ENCODE data around the gene SRSF12. TPM values are rescaled to one million over a fixed set of nuclear protein-coding genes. Genes with fewer than 3 reads are reported as not detected.
A peak's percentile ranks its signal among the peaks of the same experiment; 100 is the strongest.

SRSF12 gene
- total RNA-seq, 1 donor from 2014 or later: 2.6 TPM

GRCh38 chr6:89085409-89086205 is 32.3 kb downstream of the SRSF12 start:
- H3K9ac ChIP-seq (ENCODE audit: low read depth in 1 of 3, low read length in 3 of 3): no peak overlapping the region
- no peak overlapping the region for H3K4me3 ChIP-seq (ENCODE audit: low read length in 3 of 3)
- peak overlapping the region; percentile 45 for H3K27ac ChIP-seq (ENCODE audit: low read depth, low read length)
- H3K36me3 ChIP-seq (ENCODE audit: control insufficient read depth in 3 of 3, insufficient read depth in 3 of 3, low read length in 3 of 3): peaks cover 10 to 29% (median 29%) of the 10 kb centered on the region in 3 donors
- H3K9me3 ChIP-seq (ENCODE audit: control insufficient read depth in 3 of 3, low read length in 3 of 3): no peaks in the 10 kb centered on the region
- H3K4me1 ChIP-seq (ENCODE audit: control insufficient read depth in 3 of 3, insufficient read depth in 3 of 3, low read length in 3 of 3): peaks cover 14 to 34% (median 26%) of the 10 kb centered on the region in 3 donors
- H3K27me3 ChIP-seq (ENCODE audit: control insufficient read depth in 3 of 3, insufficient read depth in 3 of 3, low read length in 3 of 3): no peaks in the 10 kb centered on the region

GRCh38 chr6:89084954-89085353 is 32.9 kb downstream of the SRSF12 start:
- H3K4me3 ChIP-seq (ENCODE audit: low read length in 3 of 3): no peak overlapping the region
- H3K4me1 ChIP-seq (ENCODE audit: control insufficient read depth in 3 of 3, insufficient read depth in 3 of 3, low read length in 3 of 3): peaks cover 14 to 34% (median 26%) of the 10 kb centered on the region in 3 donors
- no peaks in the 10 kb centered on the region for H3K9me3 ChIP-seq (ENCODE audit: control insufficient read depth in 3 of 3, low read length in 3 of 3)
- H3K9ac ChIP-seq (ENCODE audit: low read depth in 1 of 3, low read length in 3 of 3): no peak overlapping the region
- no peaks in the 10 kb centered on the region for H3K27me3 ChIP-seq (ENCODE audit: control insufficient read depth in 3 of 3, insufficient read depth in 3 of 3, low read length in 3 of 3)
- peak overlapping the region; percentile 45 for H3K27ac ChIP-seq (ENCODE audit: low read depth, low read length)
- peaks cover 10 to 29% (median 29%) of the 10 kb centered on the region in 3 donors for H3K36me3 ChIP-seq (ENCODE audit: control insufficient read depth in 3 of 3, insufficient read depth in 3 of 3, low read length in 3 of 3)

GRCh38 chr6:89084542-89084941 is 33.3 kb downstream of the SRSF12 start:
- Histone ChIP-seq H3K9me3 (ENCODE audit: control insufficient read depth in 3 of 3, low read length in 3 of 3) (no peaks in the 10 kb centered on the region), H3K4me3 (ENCODE audit: low read length in 3 of 3) (peak overlapping the region in 1 of 3 donors; percentile 17), H3K4me1 (ENCODE audit: control insufficient read depth in 3 of 3, insufficient read depth in 3 of 3, low read length in 3 of 3) (peaks cover 14 to 34% (median 26%) of the 10 kb centered on the region in 3 donors), H3K9ac (ENCODE audit: low read depth in 1 of 3, low read length in 3 of 3) (no peak overlapping the region), H3K36me3 (ENCODE audit: control insufficient read depth in 3 of 3, insufficient read depth in 3 of 3, low read length in 3 of 3) (peaks cover 10 to 29% (median 29%) of the 10 kb centered on the region in 3 donors), H3K27me3 (ENCODE audit: control insufficient read depth in 3 of 3, insufficient read depth in 3 of 3, low read length in 3 of 3) (no peaks in the 10 kb centered on the region), H3K27ac (ENCODE audit: low read depth, low read length) (peak overlapping the region; percentile 45)

DNA sequence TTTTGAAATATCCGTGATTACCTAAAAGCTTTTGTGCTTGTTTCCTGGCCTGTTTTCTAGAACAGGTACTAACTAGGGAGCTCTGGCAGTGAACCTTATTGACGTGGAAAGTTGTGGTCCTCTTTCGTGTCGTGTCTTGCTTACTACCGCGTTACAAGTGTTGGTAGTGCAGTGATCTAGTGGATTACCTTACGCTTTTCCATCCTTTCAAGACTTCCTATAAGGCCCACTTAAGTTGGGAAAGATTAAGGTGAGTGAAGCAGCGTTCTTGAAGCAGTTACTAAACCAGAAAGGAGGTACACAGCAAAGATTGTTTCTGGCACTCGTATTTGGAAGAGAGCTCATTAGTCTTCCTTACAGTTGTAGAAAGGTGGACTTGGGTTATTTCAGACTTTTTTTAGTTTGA is 35.4 kb downstream of the SRSF12 start:
- Histone ChIP-seq H3K4me1 (ENCODE audit: control insufficient read depth in 3 of 3, insufficient read depth in 3 of 3, low read length in 3 of 3) (peaks cover 17 to 34% (median 26%) of the 10 kb centered on the region in 3 donors), H3K27ac (ENCODE audit: low read depth, low read length) (peak overlapping the region; percentile 100), H3K36me3 (ENCODE audit: control insufficient read depth in 3 of 3, insufficient read depth in 3 of 3, low read length in 3 of 3) (peaks cover 10 to 29% (median 29%) of the 10 kb centered on the region in 3 donors), H3K9me3 (ENCODE audit: control insufficient read depth in 3 of 3, low read length in 3 of 3) (no peaks in the 10 kb centered on the region), H3K27me3 (ENCODE audit: control insufficient read depth in 3 of 3, insufficient read depth in 3 of 3, low read length in 3 of 3) (no peaks in the 10 kb centered on the region), H3K4me3 (ENCODE audit: low read length in 3 of 3) (peak overlapping the region; percentile 73 to 94 (median 91)), H3K9ac (ENCODE audit: low read depth in 1 of 3, low read length in 3 of 3) (peak overlapping the region; percentile 76 to 94 (median 86))

- peak overlapping the region; percentile 96 to 98 (median 96) for H3K4me3 ChIP-seq (ENCODE audit: low read length in 3 of 3)
- H3K9ac ChIP-seq (ENCODE audit: low read depth in 1 of 3, low read length in 3 of 3): peak overlapping the region; percentile 100
- peaks cover 17 to 34% (median 26%) of the 10 kb centered on the region in 3 donors for H3K4me1 ChIP-seq (ENCODE audit: control insufficient read depth in 3 of 3, insufficient read depth in 3 of 3, low read length in 3 of 3)
- no peaks in the 10 kb centered on the region for H3K27me3 ChIP-seq (ENCODE audit: control insufficient read depth in 3 of 3, insufficient read depth in 3 of 3, low read length in 3 of 3)
- H3K9me3 ChIP-seq (ENCODE audit: control insufficient read depth in 3 of 3, low read length in 3 of 3): no peaks in the 10 kb centered on the region
- peak overlapping the region; percentile 100 for H3K27ac ChIP-seq (ENCODE audit: low read depth, low read length)
- H3K36me3 ChIP-seq (ENCODE audit: control insufficient read depth in 3 of 3, insufficient read depth in 3 of 3, low read length in 3 of 3): peaks cover 10 to 29% (median 29%) of the 10 kb centered on the region in 3 donors
These were observed 36.2 kb downstream of the SRSF12 start for GRCh38 chr6:89081423-89082322.

- Histone ChIP-seq H3K4me1 (ENCODE audit: control insufficient read depth in 3 of 3, insufficient read depth in 3 of 3, low read length in 3 of 3) (peaks cover 17 to 34% (median 26%) of the 10 kb centered on the region in 3 donors), H3K4me3 (ENCODE audit: low read length in 3 of 3) (peak overlapping the region; percentile 96 to 98 (median 96)), H3K27me3 (ENCODE audit: control insufficient read depth in 3 of 3, insufficient read depth in 3 of 3, low read length in 3 of 3) (no peaks in the 10 kb centered on the region), H3K27ac (ENCODE audit: low read depth, low read length) (peak overlapping the region; percentile 100), H3K9ac (ENCODE audit: low read depth in 1 of 3, low read length in 3 of 3) (peak overlapping the region; percentile 100), H3K9me3 (ENCODE audit: control insufficient read depth in 3 of 3, low read length in 3 of 3) (no peaks in the 10 kb centered on the region), H3K36me3 (ENCODE audit: control insufficient read depth in 3 of 3, insufficient read depth in 3 of 3, low read length in 3 of 3) (peaks cover 10 to 29% (median 29%) of the 10 kb centered on the region in 3 donors)
These were observed 36.8 kb downstream of the SRSF12 start for GRCh38 chr6:89081129-89081422.

GRCh38 chr6:89080281-89081128 is 37.4 kb downstream of the SRSF12 start, which contains the start of gene PNRC1:
Gene PNRC1, plus strand, starts transcription at chr6:89080751. Its CDS starts 144 bp downstream, at chr6:89080895.
- Histone ChIP-seq H3K27ac (ENCODE audit: low read depth, low read length) (peak within 1 kb of the TSS; percentile 100), H3K27me3 (ENCODE audit: control insufficient read depth in 3 of 3, insufficient read depth in 3 of 3, low read length in 3 of 3) (no peaks in the 10 kb centered on the region), H3K9ac (ENCODE audit: low read depth in 1 of 3, low read length in 3 of 3) (peak within 1 kb of the TSS; percentile 100), H3K9me3 (ENCODE audit: control insufficient read depth in 3 of 3, low read length in 3 of 3) (no peaks in the 10 kb centered on the region), H3K4me1 (ENCODE audit: control insufficient read depth in 3 of 3, insufficient read depth in 3 of 3, low read length in 3 of 3) (peaks cover 17 to 31% (median 23%) of the 10 kb centered on the region in 3 donors), H3K36me3 (ENCODE audit: control insufficient read depth in 3 of 3, insufficient read depth in 3 of 3, low read length in 3 of 3) (peaks cover 8 to 26% (median 23%) of the 10 kb centered on the region in 3 donors), H3K4me3 (ENCODE audit: low read length in 3 of 3) (peak within 1 kb of the TSS; percentile 96 to 98 (median 96))

DNA sequence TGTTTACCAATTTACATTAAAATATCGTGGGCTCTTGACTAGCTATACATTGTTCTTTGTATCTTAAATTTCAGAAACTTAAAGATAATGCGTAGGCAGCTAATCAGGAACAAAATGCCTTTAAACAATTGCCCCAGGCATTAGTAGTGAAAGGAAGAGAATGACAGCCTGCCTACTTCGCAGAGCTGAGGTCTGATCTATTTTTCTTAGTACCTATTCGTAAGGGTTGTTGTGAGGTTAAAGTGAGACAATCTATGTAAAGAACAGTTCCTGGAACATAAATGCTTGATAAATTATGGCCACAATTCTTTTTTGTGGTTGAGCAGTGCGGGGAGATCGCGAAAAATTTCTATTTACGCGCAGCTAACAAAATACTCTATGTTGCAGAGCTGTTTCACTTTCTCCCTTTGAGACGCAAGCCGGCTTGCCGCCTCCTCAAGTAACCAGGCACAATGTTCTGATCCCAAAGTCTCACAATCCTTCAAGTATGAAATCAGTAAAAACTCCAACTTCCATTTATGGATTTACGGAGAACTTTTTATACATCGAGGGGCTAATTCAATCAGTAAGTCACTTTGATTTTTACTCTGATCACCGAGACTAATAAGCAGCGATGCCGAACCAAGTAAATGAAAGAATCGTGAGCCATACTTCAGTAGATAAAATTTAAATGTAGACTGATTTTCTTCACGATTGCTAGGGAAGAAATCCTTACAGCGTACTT is 38.2 kb downstream of the SRSF12 start:
- Histone ChIP-seq H3K4me3 (ENCODE audit: low read length in 3 of 3) (peak overlapping the region; percentile 91 to 98 (median 96)), H3K27ac (ENCODE audit: low read depth, low read length) (peak overlapping the region; percentile 100), H3K36me3 (ENCODE audit: control insufficient read depth in 3 of 3, insufficient read depth in 3 of 3, low read length in 3 of 3) (peaks cover under 1 to 17% (median 15%) of the 10 kb centered on the region in 3 donors), H3K27me3 (ENCODE audit: control insufficient read depth in 3 of 3, insufficient read depth in 3 of 3, low read length in 3 of 3) (no peaks in the 10 kb centered on the region), H3K9me3 (ENCODE audit: control insufficient read depth in 3 of 3, low read length in 3 of 3) (no peaks in the 10 kb centered on the region), H3K9ac (ENCODE audit: low read depth in 1 of 3, low read length in 3 of 3) (peak overlapping the region; percentile 84 to 100 (median 99)), H3K4me1 (ENCODE audit: control insufficient read depth in 3 of 3, insufficient read depth in 3 of 3, low read length in 3 of 3) (peaks cover 9 to 22% (median 15%) of the 10 kb centered on the region in 3 donors)

DNA sequence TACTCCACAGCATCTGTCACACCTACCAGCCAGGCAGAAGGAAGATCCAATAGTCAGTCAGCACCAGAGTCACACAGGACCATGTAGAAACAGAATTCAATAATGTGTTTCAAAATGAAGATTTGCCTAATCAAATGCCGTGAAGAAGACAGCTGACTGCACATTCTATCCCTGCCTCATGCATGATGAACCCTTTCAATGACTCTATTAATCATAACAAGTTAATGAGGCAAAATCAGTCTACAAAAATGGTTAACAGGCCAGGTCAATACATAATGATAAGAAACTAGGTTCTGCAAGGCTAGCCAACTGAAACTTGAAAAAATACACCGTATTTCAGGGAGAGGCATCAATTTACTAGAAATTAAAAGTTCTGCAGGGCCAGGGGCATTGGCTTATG is 44.0 kb downstream of the SRSF12 start:
- no peak overlapping the region for H3K9ac ChIP-seq (ENCODE audit: low read depth in 1 of 3, low read length in 3 of 3)
- H3K36me3 ChIP-seq (ENCODE audit: control insufficient read depth in 3 of 3, insufficient read depth in 3 of 3, low read length in 3 of 3): no peaks in the 10 kb centered on the region
- no peaks in the 10 kb centered on the region for H3K27me3 ChIP-seq (ENCODE audit: control insufficient read depth in 3 of 3, insufficient read depth in 3 of 3, low read length in 3 of 3)
- no peak overlapping the region for H3K4me3 ChIP-seq (ENCODE audit: low read length in 3 of 3)
- H3K27ac ChIP-seq (ENCODE audit: low read depth, low read length): no peak overlapping the region
- peaks cover 0 to under 1% (median 0%) of the 10 kb centered on the region in 3 donors for H3K4me1 ChIP-seq (ENCODE audit: control insufficient read depth in 3 of 3, insufficient read depth in 3 of 3, low read length in 3 of 3)
- H3K9me3 ChIP-seq (ENCODE audit: control insufficient read depth in 3 of 3, low read length in 3 of 3): no peaks in the 10 kb centered on the region
